ENCODE measurements around the gene ATP6V0B. TPM values are rescaled to one million over a fixed set of nuclear protein-coding genes. Genes with fewer than 3 reads are reported as not detected.
A peak's percentile ranks its signal among the peaks of the same experiment; 100 is the strongest.

The ATP6V0B gene
- total and polyA plus RNA-seq, 2 donors (not counting 3 experiments of a cell fraction or from before 2014, with no cell fraction given): 110 to 325 TPM

DNA sequence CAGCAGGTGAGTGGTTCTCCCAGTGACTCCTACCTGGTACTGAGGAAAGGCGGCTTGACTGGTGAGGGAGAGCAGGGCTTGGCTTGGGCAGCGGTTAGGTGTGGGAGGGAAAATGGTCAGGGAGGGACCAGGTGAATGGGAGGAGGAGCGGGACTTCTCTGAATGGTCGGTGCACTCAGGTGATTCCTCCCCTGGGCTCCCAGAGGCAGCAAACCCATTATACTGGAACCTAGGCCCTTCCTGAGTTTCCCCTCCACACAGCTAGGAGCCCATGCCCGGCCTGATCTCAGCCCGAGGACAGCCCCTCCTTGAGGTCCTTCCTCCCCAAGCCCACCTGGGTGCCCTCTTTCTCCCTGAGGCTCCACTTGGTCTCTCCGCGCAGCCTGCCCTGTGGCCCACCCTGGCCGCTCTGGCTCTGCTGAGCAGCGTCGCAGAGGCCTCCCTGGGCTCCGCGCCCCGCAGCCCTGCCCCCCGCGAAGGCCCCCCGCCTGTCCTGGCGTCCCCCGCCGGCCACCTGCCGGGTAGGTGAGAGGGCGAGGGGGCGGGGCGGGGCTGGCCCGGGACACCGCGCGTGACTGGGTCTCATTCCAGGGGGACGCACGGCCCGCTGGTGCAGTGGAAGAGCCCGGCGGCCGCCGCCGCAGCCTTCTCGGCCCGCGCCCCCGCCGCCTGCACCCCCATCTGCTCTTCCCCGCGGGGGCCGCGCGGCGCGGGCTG is 38.9 kb upstream of the ATP6V0B start:
- CTCF ChIA-PET: interaction anchor here (0.6 to 18.1 kb wide), 31 partner anchors 10 to 709 kb away, joined by 3 to 965 read pairs (median 7); partner anchors contain the start of genes ATP6V0B, IPO13 and ST3GAL3
- no TSS peak for BruUV-seq (replicated peaks)

More for the DNA sequence above, 38.9 kb upstream of the ATP6V0B start:
- H3K79me2 ChIP-seq (ENCODE audit: control insufficient read depth, insufficient read depth, low read length): no peaks in the 10 kb centered on the region
- H3K4me3 ChIP-seq (replicated peaks in 1 of 3; ENCODE audit: insufficient read depth in 1 of 3, low read depth in 1 of 3, low read length in 3 of 3): peak overlapping the region in 1 of 3 experiments; percentile 16
- no peaks in the 10 kb centered on the region for H4K20me1 ChIP-seq (replicated peaks; ENCODE audit: control insufficient read depth, extremely low read depth, insufficient read depth, low read length)
- intact Hi-C loops (cut with micrococcal nuclease): no loop called here
- dilution Hi-C loops (cut with MboI; ENCODE audit: extremely low pct_ligation_motif_present, low sequenced_read_pairs): loop anchor here (25.0 kb wide), 1 partner anchor 174 kb away; no protein-coding TSS in a partner anchor
- no peak overlapping the region for H3K27ac ChIP-seq (ENCODE audit: insufficient read depth, low read depth, low read length)
- POLR2A ChIA-PET: no interaction called here
- DNase-seq (ENCODE audit: low read depth, low spot score) (no peak), FAIRE-seq (no peak)
- H3K36me3 ChIP-seq (ENCODE audit: control insufficient read depth in 2 of 2, extremely low read depth in 1 of 2, insufficient read depth in 2 of 2, low read length in 2 of 2): no peaks in the 10 kb centered on the region
- H3K27me3 ChIP-seq (ENCODE audit: control insufficient read depth in 2 of 2, insufficient read depth in 2 of 2, low read length in 2 of 2): peaks cover 3 to 9% of the 10 kb centered on the region in 2 experiments
- TF ChIP-seq MYC (IDR thresholded peaks at IDR 0.05; ENCODE audit: low read depth, low read length) (no peak), CTCF (IDR thresholded peaks at IDR 0.05; ENCODE audit: extremely low read depth in 1 of 2, insufficient read depth in 1 of 2, low read depth in 1 of 2, low read length in 2 of 2) (no peak), JUN (IDR thresholded peaks at IDR 0.05; ENCODE audit: borderline replicate concordance, insufficient read depth, insufficient read length, low read depth) (no peak)
- H3K9ac ChIP-seq (replicated peaks; ENCODE audit: extremely low read depth, insufficient read depth, low read length): no peak overlapping the region
- H3K4me2 ChIP-seq (ENCODE audit: insufficient read depth, low read length): no peak overlapping the region
- H3K9me3 ChIP-seq (replicated peaks; ENCODE audit: control insufficient read depth, insufficient read depth, low read length): no peaks in the 10 kb centered on the region
- peak overlapping the region; percentile 7 for H2AFZ ChIP-seq (ENCODE audit: low read depth, low read length)
- peaks cover 5% of the 10 kb centered on the region for H3K4me1 ChIP-seq (ENCODE audit: control insufficient read depth, extremely low read depth, insufficient read depth, low read length)
- no peaks in the 10 kb centered on the region for H3K9me1 ChIP-seq (replicated peaks; ENCODE audit: control insufficient read depth, extremely low read depth, insufficient read depth, low read length)
